ENCODE data around the gene ARL5B. TPM values are rescaled to one million over a fixed set of nuclear protein-coding genes. Genes with fewer than 3 reads are reported as not detected.

The ARL5B gene
- total and polyA plus RNA-seq, 2 of the 8 experiments (the other 6 are each of a cell fraction or from before 2014, with no cell fraction given): 8.4 to 52.1 TPM

- no peak overlapping the region; the same call in 1 of the 2 replicates for H2AFZ ChIP-seq (ENCODE audit: low read length)
- no peak overlapping the region for H2BK12ac ChIP-seq (ENCODE audit: low read depth, low read length)
- no peaks in the 10 kb centered on the region for H3K79me1 ChIP-seq (ENCODE audit: low read depth, low read length)
- no peak overlapping the region for H3K14ac ChIP-seq (ENCODE audit: insufficient read length)
- ChIA-PET CTCF (ENCODE audit: partially characterized antibody) (no interaction called here), POLR2A (ENCODE audit: partially characterized antibody) (no interaction called here)
- H2BK20ac ChIP-seq (ENCODE audit: low read length): no peak overlapping the region
- no peak overlapping the region for H3K56ac ChIP-seq (replicated peaks; ENCODE audit: insufficient read length, low read depth, low read length)
- no peak overlapping the region for H3K18ac ChIP-seq (ENCODE audit: extremely low read depth, low read length)
- H4K5ac ChIP-seq (ENCODE audit: insufficient read length, low read depth, low read length): no peak overlapping the region
- no peak overlapping the region for H3K4me2 ChIP-seq (ENCODE audit: insufficient read depth in 1 of 2, low read depth in 2 of 2, low read length in 2 of 2)
- no peaks in the 10 kb centered on the region for H3K23me2 ChIP-seq (ENCODE audit: low read depth, low read length)
- no peak for DNase-seq (ENCODE audit: low read depth in 1 of 2, low spot score in 2 of 2)
- no peak overlapping the region for H4K8ac ChIP-seq (ENCODE audit: extremely low read depth, insufficient read depth, low read length)
- H3K27me3 ChIP-seq (replicated peaks in 1 of 4; ENCODE audit: control insufficient read depth in 3 of 4, extremely low read depth in 1 of 4, insufficient read depth in 3 of 4, low read length in 3 of 4): no peaks in the 10 kb centered on the region
- H3K9ac ChIP-seq (replicated peaks in 1 of 4; ENCODE audit: extremely low read depth in 1 of 4, low read depth in 3 of 4, low read length in 3 of 4): no peak overlapping the region; a peak in 1 of 7 replicates
- H4K20me1 ChIP-seq (replicated peaks in 1 of 2; ENCODE audit: control insufficient read depth in 1 of 2, insufficient read depth in 2 of 2, low read length in 2 of 2): no peaks in the 10 kb centered on the region
- no peak overlapping the region for H3K27ac ChIP-seq (ENCODE audit: low read depth, low read length)
- H2BK15ac ChIP-seq (ENCODE audit: low read length): no peak overlapping the region
- H2AK5ac ChIP-seq (ENCODE audit: low read depth, low read length): no peak overlapping the region
- no peak overlapping the region for H4K91ac ChIP-seq (replicated peaks; ENCODE audit: insufficient read length, low read length)
- no peak overlapping the region for H3K23ac ChIP-seq (ENCODE audit: insufficient read length)
- WGBS, 2 experiments (ENCODE audit: extremely low coverage in 1 of 2, insufficient coverage in 1 of 2, insufficient read length in 1 of 2, insufficient replicate concordance in 2 of 2, low coverage in 1 of 2, low lambda C conversion rate in 2 of 2, missing lambda C conversion rate in 1 of 2): 33% methylated on average over 1 of the region's 1 CpG; no CpG with 5 or more reads in 1 of the 2 experiments
- H2BK5ac ChIP-seq (ENCODE audit: low read depth, low read length): no peak overlapping the region
- FAIRE-seq: no peak
- no peak overlapping the region for H3K4me3 ChIP-seq (ENCODE audit: extremely low read depth in 1 of 4, insufficient read depth in 2 of 4, low read depth in 3 of 4, low read length in 4 of 4)
- H3K79me2 ChIP-seq (ENCODE audit: control insufficient read depth in 1 of 2, insufficient read depth in 2 of 2, low read length in 2 of 2): no peaks in the 10 kb centered on the region
- H3K4ac ChIP-seq (replicated peaks; ENCODE audit: insufficient read length, low read depth, low read length): no peak overlapping the region
- H2BK120ac ChIP-seq (replicated peaks; ENCODE audit: low read depth, low read length): no peak overlapping the region
- no peaks in the 10 kb centered on the region for H3K9me3 ChIP-seq (ENCODE audit: insufficient read depth in 2 of 2, low read depth in 1 of 2, low read length in 1 of 2)
- no peaks in the 10 kb centered on the region for H3K4me1 ChIP-seq (replicated peaks in 1 of 4; ENCODE audit: control insufficient read depth in 3 of 4, insufficient read depth in 4 of 4, low read length in 3 of 4)
- no peaks in the 10 kb centered on the region for H3K36me3 ChIP-seq (ENCODE audit: control insufficient read depth in 2 of 4, insufficient read depth in 4 of 4, low read length in 3 of 4)
- TF ChIP-seq CBX8 (IDR thresholded peaks at IDR 0.05; ENCODE audit: borderline replicate concordance, low read depth, low read length) (no peak), SRF (IDR thresholded peaks at IDR 0.05; ENCODE audit: low read depth, low read length) (no peak), HDAC2 (IDR thresholded peaks at IDR 0.05; ENCODE audit: borderline replicate concordance in 1 of 2, low read depth in 2 of 2, low read length in 2 of 2) (no peak), CHD2 (IDR thresholded peaks at IDR 0.05; ENCODE audit: low read length) (no peak), YY1 (IDR thresholded peaks at IDR 0.05; ENCODE audit: low read depth, low read length) (no peak), HDAC6 (IDR thresholded peaks at IDR 0.05; ENCODE audit: low read depth, low read length) (no peak), FOSL1 (IDR thresholded peaks at IDR 0.05; ENCODE audit: insufficient read depth, low read depth, low read length) (no peak)
Observed at GRCh38 chr10:18718991-18719390, 59.8 kb downstream of the ARL5B start.

Measured in H1 (cell line).